Mesendoderm (in vitro differentiated cells): ENCODE results near the gene UBXN2A.
"Not testable (repeated sequence)": the region's sequence is repeated elsewhere in the genome, so short reads cannot be mapped to it uniquely, and the experiment has no call there.

Experiments
- DNase-seq: peaks from one replicate; pipeline ENCODE4 v3.0.0; 2013
- H2AK5ac ChIP-seq: 2 replicates; pipeline ENCODE4 v1.6.1; 2013; ENCODE audit warnings: low read length, inconsistent platforms
- H2BK120ac ChIP-seq: 2 replicates; pipeline ENCODE4 v1.6.1; 2013; ENCODE audit warnings: low read depth, mild to moderate bottlenecking, low read length, moderate library complexity, mixed read lengths
- H2BK15ac ChIP-seq: replicated peaks from 2 replicates; pipeline ENCODE4 v1.6.1; 2013; ENCODE audit warnings: low read depth, mild to moderate bottlenecking, moderate library complexity
- H2BK5ac ChIP-seq: 2 replicates; pipeline ENCODE4 v1.6.1; 2013; ENCODE audit warnings: low read length, inconsistent platforms
- H3K18ac ChIP-seq: 2 replicates; pipeline ENCODE4 v1.6.1; 2013; ENCODE audit warnings: mild to moderate bottlenecking, low read length, mixed read lengths
- H3K23ac ChIP-seq: one replicate; pipeline ENCODE4 v1.6.1; 2013; ENCODE audit warnings: low read length
- H3K27ac ChIP-seq: 2 replicates; pipeline ENCODE4 v1.5.1; 2013; ENCODE audit warnings: low read depth, mild to moderate bottlenecking, inconsistent platforms, low read length, moderate library complexity
- H3K27me3 ChIP-seq: 2 replicates; pipeline ENCODE4 v1.6.1; 2013; ENCODE audit warnings: low read length, control low read depth, mild to moderate bottlenecking, inconsistent platforms; ENCODE audit not compliant: insufficient read depth, poor library complexity
- H3K36me3 ChIP-seq: 2 replicates; pipeline ENCODE4 v1.6.1; 2013; ENCODE audit warnings: low read length, inconsistent platforms; ENCODE audit not compliant: control insufficient read depth, insufficient read depth
- H3K4ac ChIP-seq: one replicate; pipeline ENCODE4 v1.6.1; 2013; ENCODE audit warnings: low read depth, mild to moderate bottlenecking, low read length, moderate library complexity
- H3K4me1 ChIP-seq: 2 replicates; pipeline ENCODE4 v1.6.1; 2013; ENCODE audit warnings: low read depth, low read length, inconsistent platforms; ENCODE audit not compliant: control insufficient read depth
- H3K4me2 ChIP-seq: 2 replicates; pipeline ENCODE4 v1.6.1; 2013; ENCODE audit warnings: low read length
- H3K4me3 ChIP-seq: 2 replicates; pipeline ENCODE4 v1.5.1; 2013; ENCODE audit warnings: mild to moderate bottlenecking, low read length
- H3K56ac ChIP-seq: one replicate; pipeline ENCODE4 v1.6.1; 2013; ENCODE audit warnings: low read length
- H3K79me1 ChIP-seq: 2 replicates; pipeline ENCODE4 v1.6.1; 2013; ENCODE audit warnings: low read length, inconsistent platforms
- H3K79me2 ChIP-seq: 2 replicates; pipeline ENCODE4 v1.6.1; 2013; ENCODE audit warnings: mild to moderate bottlenecking, low read length; ENCODE audit not compliant: control insufficient read depth, insufficient read depth
- H3K9ac ChIP-seq: 2 replicates; pipeline ENCODE4 v1.6.1; 2013; ENCODE audit warnings: low read length, inconsistent platforms
- H4K5ac ChIP-seq: one replicate; pipeline ENCODE4 v1.6.1; 2013; ENCODE audit warnings: low read length
- H4K8ac ChIP-seq: one replicate; pipeline ENCODE4 v1.6.1; 2013; ENCODE audit warnings: low read depth, mild to moderate bottlenecking, control low read depth, low read length, moderate library complexity
- WGBS: extraction: QIAGEN DNeasy Blood & Tissue Kit; methylation state at CpG from one replicate; pipeline ENCODE4 v1.1.7; 2013; ENCODE audit warnings: low lambda C conversion rate, missing lambda C conversion rate; ENCODE audit not compliant: insufficient coverage; ENCODE audit errors: extremely low coverage; 5-methylcytosine and 5-hydroxymethylcytosine counted together

The UBXN2A gene

GRCh38 chr2:23947350-23947749 is 7.1 kb downstream of the UBXN2A start:
- Histone ChIP-seq H3K23ac (no peak overlapping the region), H4K5ac (no peak overlapping the region), H2AK5ac (no peak overlapping the region), H3K9ac (no peak overlapping the region), H2BK120ac (no peak overlapping the region), H3K27me3 (no peaks in the 10 kb centered on the region), H2BK5ac (no peak overlapping the region), H2BK15ac (no peak overlapping the region), H3K18ac (no peak overlapping the region), H3K4me2 (no peak overlapping the region), H3K79me2 (peaks cover 16% of the 10 kb centered on the region), H3K56ac (no peak overlapping the region), H3K4ac (no peak overlapping the region), H3K36me3 (no peaks in the 10 kb centered on the region), H3K27ac (no peak overlapping the region), H3K4me1 (no peaks in the 10 kb centered on the region), H3K79me1 (peaks cover 5% of the 10 kb centered on the region), H3K4me3 (no peak overlapping the region), H4K8ac (no peak overlapping the region)
- WGBS, result no CpG with 5 or more reads among the region's 2 CpGs
- DNase-seq, result no peak

GRCh38 chr2:23952558-23952957 is 12.3 kb downstream of the UBXN2A start:
- DNase-seq, H4K8ac ChIP-seq, H2BK5ac ChIP-seq: not testable (repeated sequence)

GRCh38 chr2:23953625-23954024 is 13.4 kb downstream of the UBXN2A start:
- no peaks in the 10 kb centered on the region for H3K4me1 ChIP-seq
- H3K36me3 ChIP-seq, result no peaks in the 10 kb centered on the region
- no peak overlapping the region for H3K4ac ChIP-seq
- no peak for DNase-seq
- no peaks in the 10 kb centered on the region for H3K79me2 ChIP-seq
- peaks cover 2% of the 10 kb centered on the region for H3K79me1 ChIP-seq
- H3K27ac ChIP-seq, result no peak overlapping the region
- no peak overlapping the region for H3K4me2 ChIP-seq
- H2BK5ac ChIP-seq, result no peak overlapping the region
- H3K23ac ChIP-seq, result no peak overlapping the region
- no peak overlapping the region for H2BK15ac ChIP-seq
- H3K4me3 ChIP-seq, result no peak overlapping the region
- H3K9ac ChIP-seq, result no peak overlapping the region
- no peak overlapping the region for H3K56ac ChIP-seq
- H2AK5ac ChIP-seq, result no peak overlapping the region
- H3K18ac ChIP-seq, result no peak overlapping the region
- no peak overlapping the region for H4K8ac ChIP-seq
- H3K27me3 ChIP-seq, result no peaks in the 10 kb centered on the region
- no peak overlapping the region for H2BK120ac ChIP-seq
- H4K5ac ChIP-seq, result no peak overlapping the region

More at GRCh38 chr2:23952558-23952957, 12.3 kb downstream of the UBXN2A start:
- H3K4me1 ChIP-seq, H2AK5ac ChIP-seq, H3K4ac ChIP-seq, H3K9ac ChIP-seq, H3K4me2 ChIP-seq, H2BK15ac ChIP-seq, H3K23ac ChIP-seq, H3K56ac ChIP-seq, H3K27me3 ChIP-seq, H3K79me1 ChIP-seq, H2BK120ac ChIP-seq, H3K27ac ChIP-seq, H3K79me2 ChIP-seq, H3K36me3 ChIP-seq, H3K4me3 ChIP-seq, H3K18ac ChIP-seq, H4K5ac ChIP-seq: not testable (repeated sequence)
- WGBS, result no CpG with 5 or more reads among the region's 3 CpGs

GRCh38 chr2:23954325-23955014 is 14.2 kb downstream of the UBXN2A start:
- no peak overlapping the region for H3K4me2 ChIP-seq
- H2BK5ac ChIP-seq, result no peak overlapping the region
- H3K4ac ChIP-seq, result no peak overlapping the region
- no peak overlapping the region for H3K4me3 ChIP-seq
- DNase-seq, result no peak
- no peaks in the 10 kb centered on the region for H3K36me3 ChIP-seq
- H3K79me1 ChIP-seq, result peaks cover 2% of the 10 kb centered on the region
- no peak overlapping the region for H4K8ac ChIP-seq
- no peak overlapping the region for H2AK5ac ChIP-seq
- H3K23ac ChIP-seq, result no peak overlapping the region
- WGBS, result no CpG with 5 or more reads among the region's 6 CpGs
- H3K27ac ChIP-seq, result no peak overlapping the region
- no peak overlapping the region for H3K56ac ChIP-seq
- no peak overlapping the region for H2BK120ac ChIP-seq
- no peaks in the 10 kb centered on the region for H3K4me1 ChIP-seq
- no peaks in the 10 kb centered on the region for H3K79me2 ChIP-seq
- H3K9ac ChIP-seq, result no peak overlapping the region
- H4K5ac ChIP-seq, result no peak overlapping the region
- H3K27me3 ChIP-seq, result no peaks in the 10 kb centered on the region
- H3K18ac ChIP-seq, result no peak overlapping the region
- no peak overlapping the region for H2BK15ac ChIP-seq

GRCh38 chr2:23967846-23968245 is 27.6 kb downstream of the UBXN2A start:
- Histone ChIP-seq H3K23ac (no peak overlapping the region), H3K79me1 (no peaks in the 10 kb centered on the region), H3K79me2 (no peaks in the 10 kb centered on the region), H2BK120ac (no peak overlapping the region), H3K4me1 (no peaks in the 10 kb centered on the region), H3K27ac (no peak overlapping the region), H2BK15ac (no peak overlapping the region), H3K4ac (no peak overlapping the region), H4K8ac (no peak overlapping the region), H3K4me2 (no peak overlapping the region), H3K27me3 (no peaks in the 10 kb centered on the region), H3K4me3 (no peak overlapping the region), H3K56ac (no peak overlapping the region), H4K5ac (no peak overlapping the region), H3K18ac (no peak overlapping the region), H2BK5ac (no peak overlapping the region), H2AK5ac (no peak overlapping the region), H3K36me3 (no peaks in the 10 kb centered on the region), H3K9ac (no peak overlapping the region)
- no CpG with 5 or more reads among the region's 4 CpGs for WGBS
- DNase-seq, result no peak

GRCh38 chr2:23976883-23977282 is 36.6 kb downstream of the UBXN2A start:
- no peak overlapping the region for H2BK120ac ChIP-seq
- H3K9ac ChIP-seq, result no peak overlapping the region
- H3K36me3 ChIP-seq, result no peaks in the 10 kb centered on the region
- H2BK5ac ChIP-seq, result no peak overlapping the region
- H4K5ac ChIP-seq, result no peak overlapping the region
- H2BK15ac ChIP-seq, result no peak overlapping the region
- no peaks in the 10 kb centered on the region for H3K27me3 ChIP-seq
- no CpG with 5 or more reads among the region's 8 CpGs for WGBS
- H3K23ac ChIP-seq, result no peak overlapping the region
- H3K56ac ChIP-seq, result no peak overlapping the region
- no peaks in the 10 kb centered on the region for H3K79me2 ChIP-seq
- no peak overlapping the region for H3K4ac ChIP-seq
- H4K8ac ChIP-seq, result no peak overlapping the region
- H3K79me1 ChIP-seq, result no peaks in the 10 kb centered on the region
- H3K27ac ChIP-seq, result no peak overlapping the region
- no peak overlapping the region for H3K4me2 ChIP-seq
- no peak overlapping the region for H3K4me3 ChIP-seq
- DNase-seq, result no peak
- no peak overlapping the region for H2AK5ac ChIP-seq
- H3K4me1 ChIP-seq, result no peaks in the 10 kb centered on the region
- no peak overlapping the region for H3K18ac ChIP-seq
